Lower leg skin (tissue), 4 donors: Measurements from ENCODE around the gene RAB3GAP1. TPM values are rescaled to one million over a fixed set of nuclear protein-coding genes. Genes with fewer than 3 reads are reported as not detected.
"Not testable (repeated sequence)": the region's sequence is repeated elsewhere in the genome, so short reads cannot be mapped to it uniquely, and the experiment has no call there.

Source experiments
- DNase-seq, 2 donors: peaks; one replicate each; pipeline ENCODE4 v3.0.0-alpha.2; 2019; ENCODE audit warnings: low spot score in 2 of 2
- H3K4me3 ChIP-seq: fragments of 200-600 bp; sonication (generic); 2 replicates; pipeline ENCODE4 v1.5.1; 2017; ENCODE audit warnings: mild to moderate bottlenecking, low read depth; ENCODE audit not compliant: poor library complexity, severe bottlenecking
- CTCF ChIP-seq, 3 donors: fragments of 450-650 bp; IDR thresholded peaks; one replicate each; pipeline ENCODE4 v1.5.1; 2016; ENCODE audit warnings: antibody characterized with exemption in 3 of 3, mild to moderate bottlenecking in 3 of 3, moderate library complexity in 2 of 3
- POLR2A ChIP-seq, 2 donors: fragments of 450-650 bp; IDR thresholded peaks; one replicate each; pipeline ENCODE4 v1.6.1; 2016 to 2017; ENCODE audit warnings: antibody characterized with exemption in 2 of 2, mild to moderate bottlenecking in 1 of 2, moderate library complexity in 1 of 2
- WGBS, 2 donors: methylation state at CpG; one replicate each; pipeline ENCODE4 v1.1.5; 2018; 5-methylcytosine and 5-hydroxymethylcytosine counted together
- intact Hi-C: fragments of 100-400 bp; cut with DNase I; formaldehyde crosslinking; loops from one replicate; pipeline ENCODE4 v1.15.0; 2023; ENCODE audit warnings: low total_unique reads
- total RNA-seq, 4 donors: library from RNA; depleted of rRNA; stranded (reverse); fragments of >200 nt; gene quantifications; one replicate each; pipeline ENCODE4 v1.1.0, GENCODE V29; 2016

RAB3GAP1 gene
- total RNA-seq, 4 donors from 2014 or later: 50.8 to 57.5 (median 52.4) TPM

GRCh38 chr2:135029481-135030134 is 22.5 kb upstream of the RAB3GAP1 start:
- no peak for DNase-seq
- 68 to 76% methylated on average over 2 of the region's 2 CpGs for WGBS, 2 donors
- H3K4me3 ChIP-seq: no peak overlapping the region
- intact Hi-C loops: no loop called here
- TF ChIP-seq POLR2A (IDR thresholded peaks at IDR 0.05) (no peak), CTCF (IDR thresholded peaks at IDR 0.05) (no peak)

GRCh38 chr2:135030826-135031225 is 21.3 kb upstream of the RAB3GAP1 start:
- intact Hi-C loops: no loop called here
- DNase-seq: no peak
- no peak overlapping the region for H3K4me3 ChIP-seq
- 96 to 97% methylated on average over 1 of the region's 1 CpG for WGBS, 2 donors
- no peak for TF ChIP-seq POLR2A (IDR thresholded peaks at IDR 0.05)
- TF ChIP-seq CTCF (IDR thresholded peaks at IDR 0.05): no peak

GRCh38 chr2:135033216-135033615 is 18.9 kb upstream of the RAB3GAP1 start:
- 88% methylated on average over 10 of the region's 33 CpGs; no CpG with 5 or more reads in 1 of the 2 donors for WGBS, 2 donors
- DNase-seq, H3K4me3 ChIP-seq, intact Hi-C loops: not testable (repeated sequence)

- DNase-seq: no peak
- 82 to 94% methylated on average over 3 of the region's 3 CpGs for WGBS, 2 donors
- no peak overlapping the region for H3K4me3 ChIP-seq
- TF ChIP-seq CTCF (IDR thresholded peaks at IDR 0.05): no peak
- no peak for TF ChIP-seq POLR2A (IDR thresholded peaks at IDR 0.05)
- intact Hi-C loops: no loop called here
Observed at GRCh38 chr2:135037831-135038230, 14.3 kb upstream of the RAB3GAP1 start.

GRCh38 chr2:135043345-135043744 is 8.7 kb upstream of the RAB3GAP1 start:
- TF ChIP-seq CTCF (IDR thresholded peaks at IDR 0.05) (no peak), POLR2A (IDR thresholded peaks at IDR 0.05) (no peak)
- intact Hi-C loops: no loop called here

GRCh38 chr2:135047300-135047699 is 4.8 kb upstream of the RAB3GAP1 start, which contains the start of gene MAP3K19:
Gene MAP3K19 (minus strand): TSS chr2:135047447. CDS start chr2:135024647, 22,800 bp downstream.
- TF ChIP-seq POLR2A (IDR thresholded peaks at IDR 0.05) (no peak), CTCF (IDR thresholded peaks at IDR 0.05) (no peak)
- no peak for DNase-seq
- no peak within 1 kb of the TSS for H3K4me3 ChIP-seq
- intact Hi-C loops: no loop called here

More at GRCh38 chr2:135043345-135043744, 8.7 kb upstream of the RAB3GAP1 start:
- H3K4me3 ChIP-seq: no peak overlapping the region
- DNase-seq: no peak
- 58 to 65% methylated on average over 2 of the region's 2 CpGs for WGBS, 2 donors
